Fibroblast of skin of left biceps (primary cell): ENCODE results near the gene OR2C3.
"Not testable (repeated sequence)": the region's sequence is repeated elsewhere in the genome, so short reads cannot be mapped to it uniquely, and the experiment has no call there.

Experiments used
- DNase-seq, 2 experiments: peaks; one replicate each; pipeline ENCODE4 v3.0.0-alpha.2; 2013; ENCODE audit warnings: low read depth in 2 of 2

The OR2C3 gene

GRCh38 chr1:247517795-247518612, 18.2 kb downstream of the OR2C3 start:
- DNase-seq: no peak

- DNase-seq: no peak
Observed at GRCh38 chr1:247506831-247507230, 29.4 kb downstream of the OR2C3 start.

- no peak for DNase-seq
Observed at GRCh38 chr1:247500865-247501264, 35.4 kb downstream of the OR2C3 start.

- no peak for DNase-seq
Observed at GRCh38 chr1:247496581-247497285, 39.5 kb downstream of the OR2C3 start.

GRCh38 chr1:247494767-247495166, 41.5 kb downstream of the OR2C3 start:
- DNase-seq: no peak

GRCh38 chr1:247493106-247493505, 43.1 kb downstream of the OR2C3 start:
- DNase-seq: no peak

GRCh38 chr1:247491328-247491727, 44.9 kb downstream of the OR2C3 start:
- no peak for DNase-seq

- DNase-seq: no peak
Observed at GRCh38 chr1:247487057-247487456, 49.2 kb downstream of the OR2C3 start.

GRCh38 chr1:247482747-247483146, 53.5 kb downstream of the OR2C3 start:
- DNase-seq: no peak

- not testable (repeated sequence) for DNase-seq
Observed at GRCh38 chr1:247476328-247477058, 59.7 kb downstream of the OR2C3 start.

GRCh38 chr1:247475793-247476192, 60.4 kb downstream of the OR2C3 start:
- no peak for DNase-seq
